NCI-H2107 treated with DMSO at 0.1 percent for 48 hours (cell line): ENCODE measurements around the gene RPL12.

Experiments used
- DNase-seq: peaks from one replicate; lab custom pipeline; 2025; ENCODE audit not compliant: unreplicated experiment; lab: John Stamatoyannopoulos, UW

The RPL12 gene

GRCh38 chr9:127407492-127407843, 43.7 kb downstream of the RPL12 start:
- DNase-seq = no peak

- no peak for DNase-seq
Measured at GRCh38 chr9:127406799-127407491, 44.3 kb downstream of the RPL12 start.

GRCh38 chr9:127405344-127406125, 45.7 kb downstream of the RPL12 start:
- DNase-seq = no peak

GRCh38 chr9:127404631-127405030, 46.6 kb downstream of the RPL12 start:
- no peak for DNase-seq

- no peak for DNase-seq
Measured at GRCh38 chr9:127403507-127404192, 47.6 kb downstream of the RPL12 start.

GRCh38 chr9:127402401-127403090, 48.7 kb downstream of the RPL12 start:
- DNase-seq = no peak

- DNase-seq = no peak
Measured at GRCh38 chr9:127399736-127400269, 51.4 kb downstream of the RPL12 start.

- no peak for DNase-seq
Measured at GRCh38 chr9:127398715-127399400, 52.3 kb downstream of the RPL12 start.

- DNase-seq = no peak
Measured at GRCh38 chr9:127398275-127398647, 52.9 kb downstream of the RPL12 start.
